K562 (cell line): ENCODE results near the gene MAP4K1. TPM values are rescaled to one million over a fixed set of nuclear protein-coding genes. Genes with fewer than 3 reads are reported as not detected.

Source experiments
- ATAC-seq: fragments of 200-7000 bp; cut with Tn5 transposase; 3 replicates; pipeline ENCODE4 v1.9.1; 2020; ENCODE audit warnings: moderate library complexity
- BruUV-seq: library from RNA; stranded (reverse); fragments of 400-500 nt; replicated peaks from 2 replicates; lab custom pipeline; 2021; lab: Mats Ljungman, UMichigan
- CTCF ChIA-PET: fragments of 300-600 bp; formaldehyde crosslinking; extraction: SDS; loops from one replicate; lab custom pipeline; 2021; ENCODE audit warnings: low intra/inter-chr PET ratio; lab: Yijun Ruan, JAX
- POLR2A ChIA-PET: fragments of 300-600, 350-650 bp; sonication (Branson Sonifier 250); formaldehyde crosslinking; extraction: SDS; loops from one replicate; lab custom pipeline; 2021; ENCODE audit warnings: antibody characterized with exemption, inconsistent platforms; lab: Yijun Ruan, JAX
- DNase-seq, 4 experiments: peaks; one replicate each; pipeline versions ENCODE4 v3.0.0 to v3.0.0-alpha.2; 2011 to 2018; ENCODE audit warnings: low spot score in 3 of 4, mixed read lengths in 3 of 4; ENCODE audit errors: extremely low read depth in 1 of 4
- FAIRE-seq: peaks from 2 replicates; lab custom pipeline; 2011; peaks lifted over from hg19 to GRCh38; lab: Jason Lieb, UNC
- H2AFZ ChIP-seq: 2 replicates; pipeline ENCODE4 v1.6.0; 2011; ENCODE audit warnings: low read depth, low read length, control low read depth, inconsistent platforms
- H3K27ac ChIP-seq: fragments of 200-600 bp; 3 replicates; pipeline ENCODE4 v1.8.0; 2011; ENCODE audit warnings: low read depth, mild to moderate bottlenecking, control low read depth, inconsistent platforms, low read length, moderate library complexity, mixed read lengths; ENCODE audit errors: extremely low read depth
- H3K27me3 ChIP-seq, 2 experiments: fragments of 300-600 bp in 1 of 2; 2 replicates in 1 of 2; 3 replicates in 1 of 2; pipeline versions ENCODE4 v1.6.0 to v1.8.0; 2011; ENCODE audit warnings: inconsistent platforms in 2 of 2, low read length in 2 of 2, mild to moderate bottlenecking in 1 of 2, mixed read lengths in 1 of 2, moderate library complexity in 1 of 2; ENCODE audit not compliant: control insufficient read depth in 2 of 2, insufficient read depth in 2 of 2
- H3K36me3 ChIP-seq: fragments of 300-600 bp; 3 replicates; pipeline ENCODE4 v1.8.0; 2011; ENCODE audit warnings: mild to moderate bottlenecking, low read length, inconsistent platforms; ENCODE audit not compliant: control insufficient read depth, insufficient read depth
- H3K4me1 ChIP-seq, 2 experiments: fragments of 200-600 bp in 1 of 2; replicated peaks in 1 of 2; 2 replicates in 1 of 2; 3 replicates in 1 of 2; pipeline versions ENCODE4 v1.5.1 to v1.8.0; 2011; ENCODE audit warnings: inconsistent platforms in 2 of 2, low read length in 2 of 2, mild to moderate bottlenecking in 1 of 2, mixed read lengths in 1 of 2, moderate library complexity in 1 of 2; ENCODE audit not compliant: control insufficient read depth in 2 of 2, insufficient read depth in 2 of 2
- H3K4me2 ChIP-seq: 2 replicates; pipeline ENCODE4 v1.6.1; 2011; ENCODE audit warnings: low read length, control low read depth, inconsistent platforms, mixed read lengths; ENCODE audit not compliant: insufficient read depth
- H3K4me3 ChIP-seq: fragments of 200-600 bp; sonication (generic), shearing (Covaris generic); 2 replicates; pipeline ENCODE4 v1.5.1; 2016; ENCODE audit warnings: control low read depth, inconsistent platforms
- H3K79me2 ChIP-seq: fragments of 200-600 bp; 3 replicates; pipeline ENCODE4 v1.8.0; 2011; ENCODE audit warnings: low read length, inconsistent platforms; ENCODE audit not compliant: control insufficient read depth, insufficient read depth
- H3K9ac ChIP-seq, 2 experiments: 2 replicates each; pipeline versions ENCODE4 v1.6.0 to v1.6.1; 2011; ENCODE audit warnings: low read depth in 2 of 2, low read length in 2 of 2, control low read depth in 1 of 2, inconsistent platforms in 1 of 2, mild to moderate bottlenecking in 1 of 2, mixed read lengths in 1 of 2; ENCODE audit not compliant: insufficient read depth in 1 of 2
- H3K9me1 ChIP-seq: one replicate; pipeline ENCODE4 v1.6.0; 2011; ENCODE audit warnings: inconsistent platforms, mild to moderate bottlenecking, low read length, moderate library complexity; ENCODE audit not compliant: control insufficient read depth, insufficient read depth
- H3K9me3 ChIP-seq: replicated peaks from 2 replicates; pipeline ENCODE4 v1.5.1; 2011; ENCODE audit warnings: low read depth, low read length, inconsistent platforms; ENCODE audit not compliant: control insufficient read depth, insufficient read depth
- H4K20me1 ChIP-seq: replicated peaks from 2 replicates; pipeline ENCODE4 v1.6.1; 2011; ENCODE audit warnings: low read length, inconsistent platforms, mixed read lengths; ENCODE audit not compliant: control insufficient read depth, insufficient read depth
- ATF6 ChIP-seq: sonication (generic); formaldehyde crosslinking; IDR thresholded peaks from 2 replicates; pipeline ENCODE4 v1.4.0; 2020; ENCODE audit warnings: mild to moderate bottlenecking, missing genetic modification reagents
- ESRRB ChIP-seq: fragments of 250-450 bp; sonication (Bioruptor Pico); IDR thresholded peaks from 2 replicates; pipeline ENCODE4 v1.5.0; 2020; ENCODE audit warnings: mild to moderate bottlenecking, moderate library complexity, borderline replicate concordance
- HDAC8 ChIP-seq: fragments of 450-650 bp; IDR thresholded peaks from 2 replicates; pipeline ENCODE4 v1.6.1; 2016; ENCODE audit warnings: mild to moderate bottlenecking, missing genetic modification characterization, moderate library complexity, missing compliant biosample characterization
- KAT2B ChIP-seq: IDR thresholded peaks from one replicate; pipeline ENCODE4 v1.6.1; 2012; ENCODE audit warnings: low read depth, mild to moderate bottlenecking, control low read depth, inconsistent platforms, low read length, moderate library complexity
- MTA1 ChIP-seq: fragments of 450-650 bp; IDR thresholded peaks from 2 replicates; pipeline ENCODE4 v1.6.1; 2017; ENCODE audit warnings: borderline replicate concordance
- NUFIP1 ChIP-seq: fragments of 450-650 bp; IDR thresholded peaks from 2 replicates; pipeline ENCODE4 v1.6.1; 2018; ENCODE audit not compliant: partially characterized antibody
- TBP ChIP-seq: optimal IDR thresholded peaks from 2 replicates; pipeline ENCODE3; 2011; ENCODE audit warnings: low read depth, low read length, improper control_type of control experiment
- WHSC1 ChIP-seq: IDR thresholded peaks from one replicate; pipeline ENCODE4 v1.6.1; 2012; ENCODE audit warnings: low read length, control low read depth, inconsistent platforms
- WGBS: fragments of 100-300 bp; shearing (Covaris generic); methylation state at CpG from one replicate; pipeline ENCODE4 v1.1.6; 2016; ENCODE audit warnings: low coverage, mixed read lengths; ENCODE audit not compliant: insufficient coverage; ENCODE audit errors: missing lambda C conversion rate; 5-methylcytosine and 5-hydroxymethylcytosine counted together
- in situ Hi-C: fragments of 300-500 bp; cut with MboI; formaldehyde crosslinking; loops from 4 replicates; pipeline ENCODE4 v1.15.0; 2018; ENCODE audit warnings: inconsistent platforms, mixed read lengths
- intact Hi-C: fragments of 100-400 bp; cut with micrococcal nuclease; formaldehyde crosslinking; loops from 2 replicates; pipeline ENCODE4 v1.14.2; 2022
- polyA plus RNA-seq, 8 experiments: library from polyadenylated mRNA; depleted of rRNA in 4 of 8; stranded (reverse) in 5 of 8; unstranded in 3 of 8; fragments of >200 nt; fragmentation: Nextera tagmentation in 2 of 8; fragmentation: Illumina TruSeq in 1 of 8; extraction: Ambion mirVana in 2 of 8; extraction: Trizol in 1 of 8; gene quantifications; 2 replicates each; pipeline versions ENCODE4 v1.2.1 to v1.2.3, GENCODE V29; 2011 to 2014; ENCODE audit warnings: inconsistent platforms in 1 of 8, missing spikeins in 1 of 8
- total RNA-seq, 7 experiments: library from RNA; depleted of rRNA in 6 of 7; stranded (reverse); fragments of >200 nt in 6 of 7; fragmentation: Illumina TruSeq in 2 of 7; extraction: Trizol in 2 of 7; gene quantifications; 2 replicates each; pipeline versions ENCODE4 v1.2.1 to v1.2.3, GENCODE V29; 2011 to 2021; ENCODE audit warnings: low replicate concordance in 1 of 7

MAP4K1 gene
- total and polyA plus RNA-seq, 9 of the 15 experiments (the other 6 are each of a cell fraction or from before 2014, with no cell fraction given) = 0.14 to 3.2 (median 0.73) TPM; not detected in 1

GRCh38 chr19:38640368-38640767, 22.6 kb upstream of the MAP4K1 start:
- Histone ChIP-seq H3K4me2 (no peak overlapping the region), H3K9me1 (no peaks in the 10 kb centered on the region), H3K27ac (no peak overlapping the region), H3K4me3 (no peak overlapping the region), H3K36me3 (peaks cover 28% of the 10 kb centered on the region), H3K4me1 (peaks cover 14 to 30% of the 10 kb centered on the region in 2 experiments; a peak in 4 of 5 replicates), H3K79me2 (no peaks in the 10 kb centered on the region), H2AFZ (no peak overlapping the region), H3K9ac (no peak overlapping the region), H4K20me1 (no peaks in the 10 kb centered on the region), H3K27me3 (no peaks in the 10 kb centered on the region), H3K9me3 (no peaks in the 10 kb centered on the region)
- WGBS = 88% methylated on average over 4 of the region's 4 CpGs
- POLR2A ChIA-PET = no interaction called here
- TF ChIP-seq HDAC8 (tag) (no peak), ATF6 (no peak), NUFIP1 (no peak), TBP (no peak), KAT2B (no peak), WHSC1 (no peak), MTA1 (no peak), ESRRB (CRISPR knock-in tag) (no peak)
- in situ Hi-C loops = no loop called here
- intact Hi-C loops = no loop called here
- no TSS peak for BruUV-seq
- FAIRE-seq = no peak
- CTCF ChIA-PET = no interaction called here
- ATAC-seq = no peak
- no peak for DNase-seq
